Measurements from ENCODE around the gene TNN.
"Not testable (repeated sequence)": the region's sequence is repeated elsewhere in the genome, so short reads cannot be mapped to it uniquely, and the experiment has no call there.

GRCh38 chr1:175106536-175106935 lies 38.9 kb downstream of the TNN start:
- TF ChIP-seq POLR2A, CTCF (IDR thresholded peaks at IDR 0.05): not testable (repeated sequence)
